BLaER1 treated with 17β-estradiol and CSF1 and Interleukin-3, amounts not matched to agents 10 nM and 100 nM (cell line): ENCODE measurements around the gene SLTM.
A peak's percentile ranks its signal among the peaks of the same experiment; 100 is the strongest.

Source experiments
- H3K27ac ChIP-seq, 11 experiments: shearing (Covaris generic); formaldehyde crosslinking; 2 replicates each; pipeline ENCODE4 v1.8.1; 2022
- H3K27me3 ChIP-seq, 11 experiments: shearing (Covaris generic); formaldehyde crosslinking; 2 replicates each; pipeline ENCODE4 v1.8.1; 2022
- H3K36me3 ChIP-seq, 11 experiments: shearing (Covaris generic); formaldehyde crosslinking; 2 replicates each; pipeline ENCODE4 v1.8.1; 2022
- H3K4me1 ChIP-seq, 10 experiments: shearing (Covaris generic); formaldehyde crosslinking; 2 replicates each; pipeline ENCODE4 v1.8.1; 2022
- H3K4me2 ChIP-seq, 11 experiments: shearing (Covaris generic); formaldehyde crosslinking; 2 replicates each; pipeline ENCODE4 v1.8.1; 2022
- H3K4me3 ChIP-seq, 10 experiments: shearing (Covaris generic); formaldehyde crosslinking; 2 replicates each; pipeline ENCODE4 v1.8.1; 2022
- H3K9ac ChIP-seq, 11 experiments: shearing (Covaris generic); formaldehyde crosslinking; 2 replicates each; pipeline ENCODE4 v1.8.1; 2022
- H3K9me3 ChIP-seq, 11 experiments: shearing (Covaris generic); formaldehyde crosslinking; replicated peaks in 1 of 11; 2 replicates each; pipeline ENCODE4 v1.8.1; 2022
- H4K20me1 ChIP-seq, 11 experiments: shearing (Covaris generic); formaldehyde crosslinking; 2 replicates each; pipeline ENCODE4 v1.8.1; 2022
- Cebpa-rat ChIP-seq, 11 experiments: shearing (Covaris generic); IDR thresholded peaks; 2 replicates each; pipeline ENCODE4 v1.8.1; 2022

The SLTM gene

GRCh38 chr15:58933281-58934113 lies at the start of gene SLTM:
SLTM (minus strand) TSS chr15:58933679; CDS start chr15:58933565, 114 bp downstream.
- peak; percentile 54 to 99 (median 95); a peak in 20 of 22 replicates for TF ChIP-seq Cebpa-rat (IDR thresholded peaks at IDR 0.05)
- Histone ChIP-seq H3K36me3 (peaks cover 19 to 30% (median 26%) of the 10 kb centered on the region in 11 experiments), H3K4me2 (peak within 1 kb of the TSS; percentile 71 to 99 (median 86)), H3K27ac (peak within 1 kb of the TSS; percentile 99 to 100 (median 100)), H3K4me3 (peak within 1 kb of the TSS; percentile 85 to 96 (median 92)), H3K9me3 (no peaks in the 10 kb centered on the region), H3K27me3 (no peaks in the 10 kb centered on the region), H4K20me1 (peaks cover 16 to 39% (median 35%) of the 10 kb centered on the region in 11 experiments; a peak in 18 of 22 replicates), H3K9ac (peak within 1 kb of the TSS; percentile 99 to 100 (median 99)), H3K4me1 (peaks cover 19 to 31% (median 25%) of the 10 kb centered on the region in 10 experiments)

- no peaks in the 10 kb centered on the region for H3K36me3 ChIP-seq
Measured at GRCh38 chr15:58983261-58983660, 49.8 kb upstream of the SLTM start.

GRCh38 chr15:58981808-58982475 lies 48.5 kb upstream of the SLTM start:
- H3K27ac ChIP-seq, result peak overlapping the region; percentile 10 to 69 (median 44); a peak in 17 of 22 replicates
- H3K27me3 ChIP-seq, result no peaks in the 10 kb centered on the region
- H3K36me3 ChIP-seq, result no peaks in the 10 kb centered on the region
- no peak for TF ChIP-seq Cebpa-rat (IDR thresholded peaks at IDR 0.05)
- H3K4me3 ChIP-seq, result no peak overlapping the region
- peak overlapping the region in 6 of 11 experiments; percentile 17 to 59 (median 45); a peak in 11 of 22 replicates for H3K9ac ChIP-seq
- H3K9me3 ChIP-seq, result no peaks in the 10 kb centered on the region
- H4K20me1 ChIP-seq, result no peaks in the 10 kb centered on the region
- H3K4me2 ChIP-seq, result peak overlapping the region; percentile 45 to 75 (median 68)
- peaks cover 33 to 81% (median 58%) of the 10 kb centered on the region in 10 experiments for H3K4me1 ChIP-seq

More at GRCh38 chr15:58983261-58983660, 49.8 kb upstream of the SLTM start:
- Histone ChIP-seq H3K4me1 (peaks cover 35 to 71% (median 51%) of the 10 kb centered on the region in 10 experiments), H3K4me2 (no peak overlapping the region), H3K27ac (no peak overlapping the region), H3K9ac (no peak overlapping the region), H3K27me3 (no peaks in the 10 kb centered on the region), H3K4me3 (no peak overlapping the region), H4K20me1 (peaks cover 0 to 3% (median 2%) of the 10 kb centered on the region in 11 experiments; a peak in 12 of 22 replicates), H3K9me3 (no peaks in the 10 kb centered on the region)
- no peak for TF ChIP-seq Cebpa-rat (IDR thresholded peaks at IDR 0.05)

- Histone ChIP-seq H3K4me1 (peaks cover 43 to 81% (median 63%) of the 10 kb centered on the region in 10 experiments), H3K9ac (0 out of 22 replicates have a peak overlapping the region, but pooled peaks of 1 of the 11 experiments have one; percentile 34), H3K4me3 (no peak overlapping the region), H3K27ac (peak overlapping the region in 4 of 11 experiments; percentile 67 to 74 (median 68); a peak in 5 of 22 replicates), H4K20me1 (no peaks in the 10 kb centered on the region), H3K9me3 (no peaks in the 10 kb centered on the region), H3K27me3 (no peaks in the 10 kb centered on the region), H3K36me3 (no peaks in the 10 kb centered on the region), H3K4me2 (peak overlapping the region in 10 of 11 experiments; percentile 62 to 82 (median 72); a peak in 15 of 22 replicates)
- no peak for TF ChIP-seq Cebpa-rat (IDR thresholded peaks at IDR 0.05)
Measured at GRCh38 chr15:58980351-58980939, 47.0 kb upstream of the SLTM start.

- TF ChIP-seq Cebpa-rat (IDR thresholded peaks at IDR 0.05), result no peak
- Histone ChIP-seq H3K9me3 (no peaks in the 10 kb centered on the region), H3K4me1 (peaks cover 49 to 96% (median 74%) of the 10 kb centered on the region in 10 experiments), H3K9ac (no peak overlapping the region), H3K4me3 (no peak overlapping the region), H3K36me3 (no peaks in the 10 kb centered on the region), H4K20me1 (no peaks in the 10 kb centered on the region), H3K27me3 (no peaks in the 10 kb centered on the region), H3K27ac (peak overlapping the region in 4 of 11 experiments; percentile 57 to 86 (median 82); a peak in 4 of 22 replicates), H3K4me2 (peak overlapping the region in 3 of 11 experiments; percentile 51 to 92 (median 88); a peak in 5 of 22 replicates)
Measured at GRCh38 chr15:58977887-58978286, 44.4 kb upstream of the SLTM start.

GRCh38 chr15:58967479-58967878 lies 34.0 kb upstream of the SLTM start:
- H3K9me3 ChIP-seq, result no peaks in the 10 kb centered on the region
- H3K4me1 ChIP-seq, result no peaks in the 10 kb centered on the region
- H4K20me1 ChIP-seq, result no peaks in the 10 kb centered on the region
- no peak overlapping the region for H3K27ac ChIP-seq
- H3K36me3 ChIP-seq, result no peaks in the 10 kb centered on the region
- H3K9ac ChIP-seq, result no peak overlapping the region
- no peaks in the 10 kb centered on the region for H3K27me3 ChIP-seq
- H3K4me3 ChIP-seq, result no peak overlapping the region
- no peak for TF ChIP-seq Cebpa-rat (IDR thresholded peaks at IDR 0.05)
- no peak overlapping the region for H3K4me2 ChIP-seq

- Histone ChIP-seq H3K4me3 (no peak overlapping the region), H4K20me1 (no peaks in the 10 kb centered on the region), H3K9me3 (no peaks in the 10 kb centered on the region), H3K27ac (no peak overlapping the region), H3K4me2 (no peak overlapping the region), H3K36me3 (no peaks in the 10 kb centered on the region), H3K4me1 (no peaks in the 10 kb centered on the region), H3K27me3 (no peaks in the 10 kb centered on the region), H3K9ac (no peak overlapping the region)
- TF ChIP-seq Cebpa-rat (IDR thresholded peaks at IDR 0.05), result no peak
Measured at GRCh38 chr15:58966698-58967097, 33.2 kb upstream of the SLTM start.

GRCh38 chr15:58962662-58963565 lies 29.4 kb upstream of the SLTM start:
- Histone ChIP-seq H3K4me2 (no peak overlapping the region), H3K4me3 (no peak overlapping the region), H3K36me3 (no peaks in the 10 kb centered on the region), H3K27ac (no peak overlapping the region), H3K27me3 (no peaks in the 10 kb centered on the region), H3K9me3 (no peaks in the 10 kb centered on the region), H3K4me1 (no peaks in the 10 kb centered on the region), H4K20me1 (no peaks in the 10 kb centered on the region), H3K9ac (no peak overlapping the region)
- no peak for TF ChIP-seq Cebpa-rat (IDR thresholded peaks at IDR 0.05)
